PC-9 (cell line): ENCODE measurements around the gene AKAP11. TPM values are rescaled to one million over a fixed set of nuclear protein-coding genes. Genes with fewer than 3 reads are reported as not detected.
A peak's percentile ranks its signal among the peaks of the same experiment; 100 is the strongest.

Experiments
- BruUV-seq: library from RNA; stranded (reverse); fragments of 400-500 nt; replicated peaks from 2 replicates; lab custom pipeline; 2021; lab: Mats Ljungman, UMichigan
- CTCF ChIA-PET: fragments of 300-600 bp; sonication (Branson Sonifier 250); formaldehyde crosslinking; loops from one replicate; lab custom pipeline; 2022; ENCODE audit warnings: antibody characterized with exemption; lab: Charles Lee
- POLR2A ChIA-PET: fragments of 300-600 bp; sonication (Branson Sonifier 250); formaldehyde crosslinking; loops from one replicate; lab custom pipeline; 2022; ENCODE audit warnings: antibody characterized with exemption; ENCODE audit not compliant: unreplicated experiment; lab: Charles Lee
- DNase-seq, 2 experiments: peaks; one replicate each; pipeline versions ENCODE4 v3.0.0 to v3.0.0-alpha.2; 2015 to 2022; ENCODE audit warnings: mixed read lengths in 1 of 2
- H2AFZ ChIP-seq: fragments of 200-600 bp; sonication (generic); 2 replicates; pipeline ENCODE4 v1.8.1; 2017; ENCODE audit warnings: antibody characterized with exemption
- H3F3A ChIP-seq: fragments of 200-600 bp; sonication (generic); 2 replicates; pipeline ENCODE4 v1.8.1; 2017; ENCODE audit warnings: antibody characterized with exemption, mild to moderate bottlenecking, low read depth; ENCODE audit not compliant: insufficient read depth
- H3K27ac ChIP-seq: fragments of 200-600 bp; sonication (generic); 2 replicates; pipeline ENCODE4 v1.6.1; 2016; ENCODE audit warnings: mixed run types
- H3K27me3 ChIP-seq: fragments of 200-600 bp; sonication (generic); 2 replicates; pipeline ENCODE4 v1.6.1; 2016; ENCODE audit warnings: low read depth, mixed run types; ENCODE audit not compliant: insufficient read depth
- H3K36me3 ChIP-seq: fragments of 200-600 bp; sonication (generic); 2 replicates; pipeline ENCODE4 v1.6.1; 2016; ENCODE audit warnings: low read depth, mixed run types
- H3K4me1 ChIP-seq: fragments of 200-600 bp; sonication (generic); replicated peaks from 2 replicates; pipeline ENCODE4 v1.6.1; 2016; ENCODE audit warnings: mixed run types; ENCODE audit not compliant: insufficient read depth
- H3K4me2 ChIP-seq: fragments of 200-600 bp; sonication (generic); 2 replicates; pipeline ENCODE4 v1.6.1; 2017; ENCODE audit warnings: mixed run types
- H3K4me3 ChIP-seq: fragments of 200-600 bp; sonication (generic); 2 replicates; pipeline ENCODE4 v1.6.1; 2016; ENCODE audit warnings: mixed run types
- H3K79me2 ChIP-seq: fragments of 200-600 bp; sonication (generic); 2 replicates; pipeline ENCODE4 v1.6.1; 2017; ENCODE audit warnings: low read depth, mixed run types
- H3K9me2 ChIP-seq: fragments of 200-600 bp; sonication (generic); 2 replicates; pipeline ENCODE4 v1.8.1; 2017; ENCODE audit warnings: mild to moderate bottlenecking; ENCODE audit not compliant: insufficient read depth
- H3K9me3 ChIP-seq: fragments of 200-600 bp; sonication (generic); 2 replicates; pipeline ENCODE4 v1.8.1; 2016; ENCODE audit warnings: low read depth; ENCODE audit not compliant: insufficient read depth
- H4K20me1 ChIP-seq: fragments of 200-600 bp; sonication (generic); 2 replicates; pipeline ENCODE4 v1.8.1; 2017; ENCODE audit not compliant: insufficient read depth
- CTCF ChIP-seq: fragments of 200-600 bp; sonication (generic); conservative IDR thresholded peaks from 2 replicates; pipeline ENCODE4 v1.6.1; 2017; ENCODE audit warnings: mixed run types, antibody characterized with exemption, mild to moderate bottlenecking, moderate library complexity
- EZH2 ChIP-seq: fragments of 200-600 bp; sonication (generic); IDR thresholded peaks from 2 replicates; pipeline ENCODE4 v1.8.0; 2017; ENCODE audit warnings: antibody characterized with exemption, low read depth
- intact Hi-C: fragments of 100-400 bp; cut with micrococcal nuclease; formaldehyde crosslinking; loops from one replicate; pipeline ENCODE4 v1.10.0; 2022; ENCODE audit not compliant: unreplicated experiment
- total RNA-seq: library from RNA; stranded (reverse); gene quantifications from 2 replicates; pipeline ENCODE4 v1.2.3, GENCODE V29; 2021

AKAP11 gene
- total RNA-seq, 1 experiment from 2014 or later, result 15.9 TPM

- H3K27ac ChIP-seq, result no peak overlapping the region
- H3K4me2 ChIP-seq, result no peak overlapping the region
- H2AFZ ChIP-seq, result no peak overlapping the region
- H3K79me2 ChIP-seq, result no peaks in the 10 kb centered on the region
- intact Hi-C loops, result no loop called here
- no TSS peak for BruUV-seq
- CTCF ChIA-PET, result no interaction called here
- peak in 1 of 2 experiments; percentile 2 for DNase-seq
- no peaks in the 10 kb centered on the region for H3K9me3 ChIP-seq
- H3K36me3 ChIP-seq, result no peaks in the 10 kb centered on the region
- no peaks in the 10 kb centered on the region for H3K4me1 ChIP-seq
- no peaks in the 10 kb centered on the region for H4K20me1 ChIP-seq
- no peak overlapping the region for H3K4me3 ChIP-seq
- POLR2A ChIA-PET, result interaction anchor here (0.6 kb wide), 1 partner anchor 481 kb away, joined by 4 read pairs; no protein-coding TSS in a partner anchor
- H3K27me3 ChIP-seq, result no peaks in the 10 kb centered on the region
- no peaks in the 10 kb centered on the region for H3F3A ChIP-seq
- TF ChIP-seq EZH2 (no peak), CTCF (no peak)
- no peaks in the 10 kb centered on the region for H3K9me2 ChIP-seq
Measured at GRCh38 chr13:42363941-42364612, 92.1 kb downstream of the AKAP11 start.

- Histone ChIP-seq H2AFZ (no peak overlapping the region), H3K36me3 (no peaks in the 10 kb centered on the region), H3K79me2 (no peaks in the 10 kb centered on the region), H3K9me3 (no peaks in the 10 kb centered on the region), H3K9me2 (no peaks in the 10 kb centered on the region), H3F3A (no peaks in the 10 kb centered on the region), H3K4me2 (no peak overlapping the region), H4K20me1 (no peaks in the 10 kb centered on the region), H3K27me3 (no peaks in the 10 kb centered on the region), H3K4me1 (no peaks in the 10 kb centered on the region), H3K27ac (no peak overlapping the region), H3K4me3 (no peak overlapping the region)
- intact Hi-C loops, result no loop called here
- BruUV-seq, result no TSS peak
- CTCF ChIA-PET, result no interaction called here
- no peak for TF ChIP-seq CTCF
- no peak for DNase-seq
- POLR2A ChIA-PET, result interaction anchor here (0.6 kb wide), 1 partner anchor 481 kb away, joined by 4 read pairs; no protein-coding TSS in a partner anchor
Measured at GRCh38 chr13:42364613-42365000, 92.7 kb downstream of the AKAP11 start.

- intact Hi-C loops, result no loop called here
- no peaks in the 10 kb centered on the region for H3K9me2 ChIP-seq
- CTCF ChIA-PET, result interaction anchor here (0.7 kb wide), 2 partner anchors 11 to 813 kb away, joined by 3 to 12 read pairs; no protein-coding TSS in a partner anchor
- H2AFZ ChIP-seq, result no peak overlapping the region
- no peaks in the 10 kb centered on the region for H3K79me2 ChIP-seq
- no TSS peak for BruUV-seq
- POLR2A ChIA-PET, result no interaction called here
- TF ChIP-seq CTCF, result no peak
- TF ChIP-seq EZH2, result no peak
- H3K27ac ChIP-seq, result no peak overlapping the region
- no peak overlapping the region for H3K4me2 ChIP-seq
- H3K27me3 ChIP-seq, result no peaks in the 10 kb centered on the region
- no peaks in the 10 kb centered on the region for H3F3A ChIP-seq
- H4K20me1 ChIP-seq, result no peaks in the 10 kb centered on the region
- H3K4me3 ChIP-seq, result no peak overlapping the region
- H3K9me3 ChIP-seq, result no peaks in the 10 kb centered on the region
- no peaks in the 10 kb centered on the region for H3K4me1 ChIP-seq
- peak in 1 of 2 experiments; percentile 35 for DNase-seq
- H3K36me3 ChIP-seq, result no peaks in the 10 kb centered on the region
Measured at GRCh38 chr13:42367831-42368230, 95.9 kb downstream of the AKAP11 start.
